GM18505 (cell line): ENCODE data around the gene ABCA9.

ENCODE experiments used
- ATAC-seq: cut with Tn5 transposase; IDR thresholded peaks from one replicate; pipeline ENCODE4 v1.9.1; 2021; ENCODE audit not compliant: unreplicated experiment
- POLR2A ChIP-seq: IDR thresholded peaks from 4 replicates; pipeline ENCODE4 v1.6.1; 2011; ENCODE audit warnings: borderline replicate concordance; ENCODE audit not compliant: insufficient read depth, insufficient read length; ENCODE audit errors: extremely low read depth

ABCA9 gene

GRCh38 chr17:69058165-69058564, 2.6 kb downstream of the ABCA9 start:
- TF ChIP-seq POLR2A: no peak
- no peak for ATAC-seq

GRCh38 chr17:69057280-69057679, 3.4 kb downstream of the ABCA9 start:
- TF ChIP-seq POLR2A: no peak
- ATAC-seq: no peak

- no peak for TF ChIP-seq POLR2A
- no peak for ATAC-seq
These were observed 4.4 kb downstream of the ABCA9 start for GRCh38 chr17:69056179-69056823.

- no peak for TF ChIP-seq POLR2A
- no peak for ATAC-seq
These were observed 5.4 kb downstream of the ABCA9 start for GRCh38 chr17:69055334-69055733.

GRCh38 chr17:69050999-69051775, 9.5 kb downstream of the ABCA9 start:
- TF ChIP-seq POLR2A: no peak
- ATAC-seq: no peak

GRCh38 chr17:69048634-69049033, 12.1 kb downstream of the ABCA9 start:
- no peak for TF ChIP-seq POLR2A
- ATAC-seq: no peak

- no peak for ATAC-seq
- no peak for TF ChIP-seq POLR2A
These were observed 13.1 kb downstream of the ABCA9 start for GRCh38 chr17:69047368-69048263.

GRCh38 chr17:69046121-69046807, 14.5 kb downstream of the ABCA9 start:
- no peak for TF ChIP-seq POLR2A
- ATAC-seq: no peak

- TF ChIP-seq POLR2A: no peak
- no peak for ATAC-seq
These were observed 15.1 kb downstream of the ABCA9 start for GRCh38 chr17:69045646-69046045.

- no peak for TF ChIP-seq POLR2A
These were observed 16.4 kb downstream of the ABCA9 start for GRCh38 chr17:69044371-69044770.

GRCh38 chr17:69043098-69043734, 17.5 kb downstream of the ABCA9 start:
- TF ChIP-seq POLR2A: no peak
- no peak for ATAC-seq

More at GRCh38 chr17:69044371-69044770, 16.4 kb downstream of the ABCA9 start:
- no peak for ATAC-seq

GRCh38 chr17:69042308-69042707, 18.4 kb downstream of the ABCA9 start:
- TF ChIP-seq POLR2A: no peak
- no peak for ATAC-seq
